ENCODE results near the gene CERT1. TPM values are rescaled to one million over a fixed set of nuclear protein-coding genes. Genes with fewer than 3 reads are reported as not detected.

Gene CERT1
- total RNA-seq, 2 experiments from 2014 or later: 23.9 to 24.6 TPM

- Mint-ChIP-seq H3K9me3 (peaks cover 22% of the 10 kb centered on the region), H3K36me3 (ENCODE audit: low read depth) (peaks cover 57% of the 10 kb centered on the region), H3K27me3 (no peaks in the 10 kb centered on the region), H3K4me1 (ENCODE audit: low read depth) (peaks cover 65% of the 10 kb centered on the region), H3K4me3 (no peak overlapping the region), H3K27ac (no peak overlapping the region)
- POLR2A ChIA-PET: no interaction called here
- DNase-seq (no peak), ATAC-seq (no peak)
- no peak for TF ChIP-seq CTCF (IDR thresholded peaks at IDR 0.05)
- CTCF ChIA-PET: interaction anchor here (0.7 kb wide), 1 partner anchor 29 kb away, joined by 3 read pairs; no protein-coding TSS in a partner anchor
- intact Hi-C loops (cut with micrococcal nuclease): no loop called here
Measured at GRCh38 chr5:75522542-75522941, 11.1 kb upstream of the CERT1 start.

GRCh38 chr5:75522025-75522424 is 10.6 kb upstream of the CERT1 start:
- peak; percentile 13 for DNase-seq
- no peak for TF ChIP-seq CTCF (IDR thresholded peaks at IDR 0.05)
- ChIA-PET POLR2A (no interaction called here), CTCF (interaction anchor here (0.7 kb wide), 1 partner anchor 30 kb away, joined by 3 read pairs; no protein-coding TSS in a partner anchor)
- intact Hi-C loops (cut with micrococcal nuclease): no loop called here
- Mint-ChIP-seq H3K4me1 (ENCODE audit: low read depth) (peaks cover 66% of the 10 kb centered on the region), H3K27ac (peak overlapping the region; percentile 40), H3K9me3 (peaks cover 24% of the 10 kb centered on the region), H3K4me3 (no peak overlapping the region), H3K36me3 (ENCODE audit: low read depth) (peaks cover 57% of the 10 kb centered on the region), H3K27me3 (no peaks in the 10 kb centered on the region)
- ATAC-seq: peak; percentile 6

- TF ChIP-seq CTCF (IDR thresholded peaks at IDR 0.05): no peak
- DNase-seq (no peak), ATAC-seq (no peak)
- peak overlapping the region; percentile 40 for H3K27ac Mint-ChIP-seq
- peaks cover 67% of the 10 kb centered on the region for H3K4me1 Mint-ChIP-seq (ENCODE audit: low read depth)
- peaks cover 24% of the 10 kb centered on the region for H3K9me3 Mint-ChIP-seq
- H3K27me3 Mint-ChIP-seq: no peaks in the 10 kb centered on the region
- intact Hi-C loops (cut with micrococcal nuclease): no loop called here
- H3K36me3 Mint-ChIP-seq (ENCODE audit: low read depth): peaks cover 59% of the 10 kb centered on the region
- ChIA-PET CTCF (no interaction called here), POLR2A (interaction anchor here (0.5 kb wide), 1 partner anchor 865 kb away, joined by 3 read pairs; no protein-coding TSS in a partner anchor)
- H3K4me3 Mint-ChIP-seq: no peak overlapping the region
Measured at GRCh38 chr5:75521195-75521594, 9.8 kb upstream of the CERT1 start.

GRCh38 chr5:75519761-75520160 is 8.3 kb upstream of the CERT1 start:
- Mint-ChIP-seq H3K27me3 (no peaks in the 10 kb centered on the region), H3K4me1 (ENCODE audit: low read depth) (peaks cover 57% of the 10 kb centered on the region), H3K4me3 (no peak overlapping the region), H3K9me3 (peaks cover 24% of the 10 kb centered on the region), H3K36me3 (ENCODE audit: low read depth) (peaks cover 60% of the 10 kb centered on the region), H3K27ac (no peak overlapping the region)
- intact Hi-C loops (cut with micrococcal nuclease): loop anchor here (10.0 kb wide), 1 partner anchor 1025 kb away; no protein-coding TSS in a partner anchor
- ATAC-seq (no peak), DNase-seq (no peak)
- POLR2A ChIA-PET: interaction anchor here (1.1 kb wide), 1 partner anchor 8 kb away, joined by 3 read pairs; the partner anchor contains the start of genes CERT1 and POLK
- TF ChIP-seq CTCF (IDR thresholded peaks at IDR 0.05): no peak
- CTCF ChIA-PET: interaction anchor here (1.0 kb wide), 1 partner anchor 8 kb away, joined by 5 read pairs; the partner anchor contains the start of genes CERT1 and POLK

- ChIA-PET CTCF (no interaction called here), POLR2A (no interaction called here)
- Mint-ChIP-seq H3K9me3 (peaks cover 9% of the 10 kb centered on the region), H3K4me3 (no peak overlapping the region), H3K4me1 (ENCODE audit: low read depth) (peaks cover 44% of the 10 kb centered on the region), H3K27me3 (no peaks in the 10 kb centered on the region), H3K36me3 (ENCODE audit: low read depth) (peaks cover 29% of the 10 kb centered on the region), H3K27ac (no peak overlapping the region)
- intact Hi-C loops (cut with micrococcal nuclease): loop anchor here (5.0 to 10.0 kb wide), 4 partner anchors 53 to 1030 kb away; partner anchors contain the start of gene HMGCR
- no peak for TF ChIP-seq CTCF (IDR thresholded peaks at IDR 0.05)
- DNase-seq: no peak
- ATAC-seq: no peak
Measured at GRCh38 chr5:75514323-75514722, 2.9 kb upstream of the CERT1 start.

All from activated CD8-positive, alpha-beta T cell treated with anti-CD3 and anti-CD28 coated beads for 36 hours (primary cell).